Astrocyte (in vitro differentiated cells and primary cell): ENCODE results near the gene MTO1. TPM values are rescaled to one million over a fixed set of nuclear protein-coding genes. Genes with fewer than 3 reads are reported as not detected.
A peak's percentile ranks its signal among the peaks of the same experiment; 100 is the strongest.

Experiments used
- DNase-seq: peaks from one replicate; pipeline ENCODE4 v3.0.0-alpha.2; 2010; ENCODE audit warnings: low read depth
- FAIRE-seq: peaks from 2 replicates; lab custom pipeline; 2011; peaks lifted over from hg19 to GRCh38; lab: Jason Lieb, UNC
- H2AFZ ChIP-seq: 2 replicates; pipeline ENCODE4 v1.6.0; 2012; ENCODE audit warnings: low read depth, low read length, inconsistent platforms
- H3K27ac ChIP-seq: 2 replicates; pipeline ENCODE4 v1.5.1; 2011; ENCODE audit warnings: low read depth, low read length, inconsistent platforms
- H3K27me3 ChIP-seq: 2 replicates; pipeline ENCODE4 v1.6.0; 2011; ENCODE audit warnings: low read length, inconsistent platforms; ENCODE audit not compliant: insufficient read depth
- H3K36me3 ChIP-seq: 2 replicates; pipeline ENCODE4 v1.5.1; 2011; ENCODE audit warnings: low read length, inconsistent platforms; ENCODE audit not compliant: insufficient read depth
- H3K4me1 ChIP-seq: 2 replicates; pipeline ENCODE4 v1.5.1; 2011; ENCODE audit warnings: low read length, inconsistent platforms; ENCODE audit not compliant: insufficient read depth
- H3K4me2 ChIP-seq: 2 replicates; pipeline ENCODE4 v1.6.0; 2012; ENCODE audit warnings: low read length, inconsistent platforms
- H3K4me3 ChIP-seq: 2 replicates; pipeline ENCODE4 v1.5.1; 2011; ENCODE audit warnings: low read depth, mild to moderate bottlenecking, low read length, inconsistent platforms; ENCODE audit not compliant: insufficient read depth
- H3K79me2 ChIP-seq: 2 replicates; pipeline ENCODE4 v1.6.0; 2012; ENCODE audit warnings: mild to moderate bottlenecking, low read length, inconsistent platforms; ENCODE audit not compliant: insufficient read depth
- H3K9ac ChIP-seq: 2 replicates; pipeline ENCODE4 v1.6.0; 2012; ENCODE audit warnings: mild to moderate bottlenecking, low read length, inconsistent platforms
- H3K9me3 ChIP-seq: 2 replicates; pipeline ENCODE4 v1.5.1; 2012; ENCODE audit warnings: low read depth, mild to moderate bottlenecking, low read length, inconsistent platforms; ENCODE audit not compliant: insufficient read depth
- H4K20me1 ChIP-seq: 2 replicates; pipeline ENCODE4 v1.6.0; 2012; ENCODE audit warnings: low read length, inconsistent platforms; ENCODE audit not compliant: insufficient read depth
- H3K27ac Mint-ChIP-seq: one replicate; pipeline ENCODE4 v1.8.0; 2021; ENCODE audit warnings: mild to moderate bottlenecking, mixed read lengths; ENCODE audit not compliant: unreplicated experiment
- H3K27me3 Mint-ChIP-seq: one replicate; pipeline ENCODE4 v1.8.0; 2021; ENCODE audit warnings: low read depth, mixed read lengths; ENCODE audit not compliant: unreplicated experiment
- H3K36me3 Mint-ChIP-seq: one replicate; pipeline ENCODE4 v1.8.0; 2021; ENCODE audit warnings: low read depth, mixed read lengths; ENCODE audit not compliant: unreplicated experiment
- H3K4me1 Mint-ChIP-seq: one replicate; pipeline ENCODE4 v1.8.0; 2021; ENCODE audit warnings: low read depth, mixed read lengths; ENCODE audit not compliant: unreplicated experiment
- H3K4me3 Mint-ChIP-seq: one replicate; pipeline ENCODE4 v1.8.0; 2021; ENCODE audit warnings: mild to moderate bottlenecking, moderate library complexity, mixed read lengths; ENCODE audit not compliant: unreplicated experiment
- H3K9me3 Mint-ChIP-seq: one replicate; pipeline ENCODE4 v1.8.0; 2021; ENCODE audit warnings: mild to moderate bottlenecking, mixed read lengths; ENCODE audit not compliant: unreplicated experiment
- CTCF ChIP-seq: IDR thresholded peaks from 2 replicates; pipeline ENCODE4 v1.5.1; 2011; ENCODE audit warnings: low read depth, mild to moderate bottlenecking, inconsistent platforms, low read length, moderate library complexity; ENCODE audit not compliant: insufficient read depth
- EZH2 ChIP-seq: IDR thresholded peaks from 2 replicates; pipeline ENCODE4 v1.6.1; 2012; ENCODE audit warnings: mild to moderate bottlenecking, low read length, inconsistent platforms; ENCODE audit not compliant: insufficient read depth
- total RNA-seq: library from RNA; stranded (reverse); gene quantifications from 2 replicates; pipeline ENCODE4 v1.2.1, GENCODE V29; 2021

The MTO1 gene
- total RNA-seq, 1 donor from 2014 or later = 17.6 TPM

GRCh38 chr6:73514746-73515110, 53.2 kb downstream of the MTO1 start:
- Mint-ChIP-seq H3K4me1 (peaks cover 9% of the 10 kb centered on the region), H3K27me3 (no peaks in the 10 kb centered on the region), H3K36me3 (peaks cover 43% of the 10 kb centered on the region), H3K27ac (peak overlapping the region; percentile 96), H3K4me3 (peak overlapping the region; percentile 94), H3K9me3 (no peaks in the 10 kb centered on the region)
- H3K9me3 ChIP-seq = no peaks in the 10 kb centered on the region
- H2AFZ ChIP-seq = no peak overlapping the region
- TF ChIP-seq CTCF (no peak), EZH2 (no peak)
- H3K27me3 ChIP-seq = no peaks in the 10 kb centered on the region
- DNase-seq = no peak
- no peak overlapping the region for H3K4me3 ChIP-seq
- peak overlapping the region; percentile 89 for H3K4me2 ChIP-seq
- H3K27ac ChIP-seq = peak overlapping the region; percentile 1
- peaks cover 38% of the 10 kb centered on the region for H3K36me3 ChIP-seq
- H3K4me1 ChIP-seq = peaks cover 6% of the 10 kb centered on the region
- H3K79me2 ChIP-seq = peaks cover 33% of the 10 kb centered on the region
- peaks cover 67% of the 10 kb centered on the region for H4K20me1 ChIP-seq
- FAIRE-seq = no peak
- H3K9ac ChIP-seq = no peak overlapping the region

GRCh38 chr6:73515204-73515655, 53.7 kb downstream of the MTO1 start:
- Mint-ChIP-seq H3K27me3 (no peaks in the 10 kb centered on the region), H3K4me1 (peaks cover 9% of the 10 kb centered on the region), H3K36me3 (peaks cover 46% of the 10 kb centered on the region), H3K9me3 (no peaks in the 10 kb centered on the region), H3K27ac (peak overlapping the region; percentile 96), H3K4me3 (peak overlapping the region; percentile 94)
- no peaks in the 10 kb centered on the region for H3K27me3 ChIP-seq
- TF ChIP-seq CTCF = no peak
- no peak for TF ChIP-seq EZH2
- H3K9me3 ChIP-seq = no peaks in the 10 kb centered on the region
- H3K27ac ChIP-seq = peak overlapping the region; percentile 1
- FAIRE-seq (no peak), DNase-seq (no peak)
- peak overlapping the region; percentile 89 for H3K4me2 ChIP-seq
- no peak overlapping the region for H3K4me3 ChIP-seq
- H3K4me1 ChIP-seq = peaks cover 6% of the 10 kb centered on the region
- H3K9ac ChIP-seq = peak overlapping the region; percentile 84
- H4K20me1 ChIP-seq = peaks cover 72% of the 10 kb centered on the region
- H2AFZ ChIP-seq = no peak overlapping the region
- H3K79me2 ChIP-seq = peaks cover 38% of the 10 kb centered on the region
- H3K36me3 ChIP-seq = peaks cover 42% of the 10 kb centered on the region
